Heart left ventricle (tissue), 13 donors: ENCODE data around the gene TRPM8.

ENCODE experiments used
- POLR2A ChIP-seq, 2 donors: fragments of 450-650 bp; IDR thresholded peaks; one replicate each; pipeline ENCODE4 v1.6.1; 2017; ENCODE audit warnings: antibody characterized with exemption in 2 of 2, mild to moderate bottlenecking in 2 of 2, moderate library complexity in 2 of 2
- TF ChIP-seq, protein P1 (sequence below), 12 donors: fragments of 200-600 bp; sonication (generic) in 4 of 12; IDR thresholded peaks; one replicate each; pipeline versions ENCODE4 v1.5.0 to v1.8.0; 2018 to 2022; ENCODE audit warnings: antibody characterized with exemption in 12 of 12, mild to moderate bottlenecking in 5 of 12
- donor health status: ischemic (EF 13 %, LVEDD 7.1; RV severe dilation, severe dysfunction).
- donor health status: DM: no; HTN: yes; CAD: no.
- donor health status: DM: no; HTN: no; CAD: no.
- donor health status: ischemic (EF 25% LVEDD 6.9; RV normal size, moderate dysfunction).
- donor health status: ischemic (EF 25% LVEDD 5.7; RV mildly dilated, moderate dysfunction).
- donor health status: ischemic (EF 35%, LVEDD 5.7; RV mildly dilated, moderate dysfunction).
- donor health status: nonischemic (EF 11% LVEDD 7.7; RV severe dilation, severe dysfunction).
- donor health status: DM: yes; HTN: yes; CAD: no.
- donor health status: PGD.
- donor health status: ischemic (EF 29% LVEDD 5.4; RV normal size, mild dysfunction).
- donor health status: nonischemic (EF 23%, LVEDD 6.1; RV moderate dilation, normal function).

DNA sequence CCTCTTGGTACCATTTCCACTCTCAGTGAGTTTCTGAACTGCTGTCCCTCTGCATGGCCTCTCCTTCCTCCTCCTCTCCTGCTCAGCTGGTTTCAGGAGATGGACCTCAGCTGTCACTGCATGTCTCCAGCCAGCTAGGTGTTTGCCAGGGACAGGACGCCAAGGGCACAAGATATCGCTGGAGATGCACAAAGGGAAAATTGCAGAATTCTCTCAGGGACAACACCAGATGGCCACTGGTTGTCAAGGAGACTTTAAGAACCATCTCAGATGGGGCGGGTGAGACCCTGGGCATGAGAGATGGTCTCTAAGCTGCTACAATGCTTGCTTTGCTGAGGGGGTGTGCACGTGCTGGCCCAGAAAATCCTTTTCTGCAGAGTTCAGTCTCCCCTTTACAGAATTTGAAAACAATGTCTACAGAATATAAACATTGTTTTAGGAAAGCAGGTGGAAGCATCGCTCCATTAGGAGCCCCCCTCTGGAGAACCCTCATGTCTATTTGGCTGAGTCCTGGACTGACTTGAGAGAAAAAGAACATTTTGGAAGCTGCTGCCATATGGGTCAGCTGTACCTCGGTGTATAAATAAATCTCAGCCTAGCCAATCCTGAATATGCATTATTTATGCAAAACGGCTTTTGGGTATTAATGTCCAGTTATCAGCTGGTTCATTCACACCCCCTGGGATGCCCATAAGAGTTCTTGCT lies 75.5 kb downstream of the TRPM8 start:
- TF ChIP-seq, protein P1, sequence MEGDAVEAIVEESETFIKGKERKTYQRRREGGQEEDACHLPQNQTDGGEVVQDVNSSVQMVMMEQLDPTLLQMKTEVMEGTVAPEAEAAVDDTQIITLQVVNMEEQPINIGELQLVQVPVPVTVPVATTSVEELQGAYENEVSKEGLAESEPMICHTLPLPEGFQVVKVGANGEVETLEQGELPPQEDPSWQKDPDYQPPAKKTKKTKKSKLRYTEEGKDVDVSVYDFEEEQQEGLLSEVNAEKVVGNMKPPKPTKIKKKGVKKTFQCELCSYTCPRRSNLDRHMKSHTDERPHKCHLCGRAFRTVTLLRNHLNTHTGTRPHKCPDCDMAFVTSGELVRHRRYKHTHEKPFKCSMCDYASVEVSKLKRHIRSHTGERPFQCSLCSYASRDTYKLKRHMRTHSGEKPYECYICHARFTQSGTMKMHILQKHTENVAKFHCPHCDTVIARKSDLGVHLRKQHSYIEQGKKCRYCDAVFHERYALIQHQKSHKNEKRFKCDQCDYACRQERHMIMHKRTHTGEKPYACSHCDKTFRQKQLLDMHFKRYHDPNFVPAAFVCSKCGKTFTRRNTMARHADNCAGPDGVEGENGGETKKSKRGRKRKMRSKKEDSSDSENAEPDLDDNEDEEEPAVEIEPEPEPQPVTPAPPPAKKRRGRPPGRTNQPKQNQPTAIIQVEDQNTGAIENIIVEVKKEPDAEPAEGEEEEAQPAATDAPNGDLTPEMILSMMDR (IDR thresholded peaks at IDR 0.05): no peak
- TF ChIP-seq POLR2A (IDR thresholded peaks at IDR 0.05): no peak
